ENCODE results near the gene CRX. TPM values are rescaled to one million over a fixed set of nuclear protein-coding genes. Genes with fewer than 3 reads are reported as not detected.
"Not testable (repeated sequence)": the region's sequence is repeated elsewhere in the genome, so short reads cannot be mapped to it uniquely, and the experiment has no call there.

CRX gene
- polyA plus RNA-seq, 1 of the 3 experiments (the other 2 are of a cell fraction): not detected

GRCh38 chr19:47802521-47803043, 19.2 kb upstream of the CRX start:
- H3K27me3 ChIP-seq (ENCODE audit: insufficient read depth): peaks cover 13% of the 10 kb centered on the region
- H3K36me3 ChIP-seq (replicated peaks in 1 of 2; ENCODE audit: control insufficient read depth in 1 of 2, insufficient read depth in 2 of 2, low read length in 1 of 2): no peaks in the 10 kb centered on the region
- no peak overlapping the region for H3K4me3 ChIP-seq (ENCODE audit: low read depth in 2 of 2, low read length in 1 of 2)
- WGBS (ENCODE audit: low lambda C conversion rate): 98% methylated on average over 12 of the region's 25 CpGs
- no peak for DNase-seq
- H3K4me2 ChIP-seq: no peak overlapping the region
- H4K20me1 ChIP-seq (ENCODE audit: insufficient read depth): no peaks in the 10 kb centered on the region
- H3K4me1 ChIP-seq (ENCODE audit: control insufficient read depth in 1 of 2, insufficient read depth in 2 of 2, low read depth in 1 of 2, low read length in 1 of 2): no peaks in the 10 kb centered on the region
- no peak overlapping the region for H3K27ac ChIP-seq (ENCODE audit: low read depth in 2 of 2, low read length in 1 of 2)
- H2AFZ ChIP-seq (ENCODE audit: low read depth): no peak overlapping the region
- H3K9ac ChIP-seq: no peak overlapping the region
- POLR2A ChIA-PET: no interaction called here
- no peaks in the 10 kb centered on the region for H3K79me2 ChIP-seq (ENCODE audit: insufficient read depth)
- TF ChIP-seq TAF1 (IDR thresholded peaks at IDR 0.05; ENCODE audit: borderline replicate concordance, low read depth, low read length): no peak
- TF ChIP-seq IRF3 (IDR thresholded peaks at IDR 0.05; ENCODE audit: low read depth, low read length): no peak
- TF ChIP-seq YY1 (IDR thresholded peaks at IDR 0.05; ENCODE audit: low read depth): no peak
- TF ChIP-seq TCF12 (IDR thresholded peaks at IDR 0.05): no peak
- TF ChIP-seq MEF2A (IDR thresholded peaks at IDR 0.05; ENCODE audit: borderline replicate concordance, low read depth): no peak
- no peak for TF ChIP-seq RXRA (IDR thresholded peaks at IDR 0.05; ENCODE audit: borderline replicate concordance, low read depth)
- no peak for TF ChIP-seq GABPA (IDR thresholded peaks at IDR 0.05; ENCODE audit: low read depth)
- TF ChIP-seq FOSL2 (IDR thresholded peaks at IDR 0.05; ENCODE audit: borderline replicate concordance, low read depth): no peak
- no peak for TF ChIP-seq NFIC (IDR thresholded peaks at IDR 0.05; ENCODE audit: borderline replicate concordance)
- no peak for TF ChIP-seq TEAD4 (IDR thresholded peaks at IDR 0.05; ENCODE audit: borderline replicate concordance, insufficient read depth)
- TF ChIP-seq RAD21 (IDR thresholded peaks at IDR 0.05; ENCODE audit: low read length): no peak
- no peak for TF ChIP-seq PBX3 (IDR thresholded peaks at IDR 0.05)
- TF ChIP-seq RFX5 (IDR thresholded peaks at IDR 0.05; ENCODE audit: low read length): no peak
- no peak for TF ChIP-seq ZBTB33 (IDR thresholded peaks at IDR 0.05; ENCODE audit: borderline replicate concordance, low read depth)
- no peak for TF ChIP-seq REST (IDR thresholded peaks at IDR 0.05; ENCODE audit: low read depth, low read length)
- TF ChIP-seq SIN3A (IDR thresholded peaks at IDR 0.05; ENCODE audit: borderline replicate concordance, low read depth, low read length): no peak
- H3K9me3 ChIP-seq: no peaks in the 10 kb centered on the region
- H3K9me2 ChIP-seq: no peaks in the 10 kb centered on the region
- no peaks in the 10 kb centered on the region for H3F3A ChIP-seq (replicated peaks; ENCODE audit: insufficient read depth)
- CTCF ChIA-PET: no interaction called here

- H3F3A ChIP-seq (replicated peaks; ENCODE audit: insufficient read depth); H3K9ac ChIP-seq; H4K20me1 ChIP-seq (ENCODE audit: insufficient read depth); POLR2A ChIA-PET; H3K27ac ChIP-seq (ENCODE audit: low read depth in 2 of 2, low read length in 1 of 2); H3K4me1 ChIP-seq (ENCODE audit: control insufficient read depth in 1 of 2, insufficient read depth in 2 of 2, low read depth in 1 of 2, low read length in 1 of 2); CTCF ChIA-PET; H3K9me2 ChIP-seq; H3K4me2 ChIP-seq; DNase-seq; H3K9me3 ChIP-seq; H3K79me2 ChIP-seq (ENCODE audit: insufficient read depth); H2AFZ ChIP-seq (ENCODE audit: low read depth); H3K36me3 ChIP-seq (replicated peaks in 1 of 2; ENCODE audit: control insufficient read depth in 1 of 2, insufficient read depth in 2 of 2, low read length in 1 of 2); H3K4me3 ChIP-seq (ENCODE audit: low read depth in 2 of 2, low read length in 1 of 2): not testable (repeated sequence)
- H3K27me3 ChIP-seq (ENCODE audit: insufficient read depth): peaks cover 13% of the 10 kb centered on the region
- 53% methylated on average over 16 of the region's 21 CpGs for WGBS (ENCODE audit: low lambda C conversion rate)
These were observed 18.6 kb upstream of the CRX start for GRCh38 chr19:47803148-47803547.

GRCh38 chr19:47803671-47804070, 18.1 kb upstream of the CRX start:
- H3K4me3 ChIP-seq (ENCODE audit: low read depth in 2 of 2, low read length in 1 of 2); H3K4me2 ChIP-seq; H3K4me1 ChIP-seq (ENCODE audit: control insufficient read depth in 1 of 2, insufficient read depth in 2 of 2, low read depth in 1 of 2, low read length in 1 of 2); H3K9me2 ChIP-seq; H2AFZ ChIP-seq (ENCODE audit: low read depth); H4K20me1 ChIP-seq (ENCODE audit: insufficient read depth); H3K36me3 ChIP-seq (replicated peaks in 1 of 2; ENCODE audit: control insufficient read depth in 1 of 2, insufficient read depth in 2 of 2, low read length in 1 of 2); H3K9ac ChIP-seq; H3F3A ChIP-seq (replicated peaks; ENCODE audit: insufficient read depth); H3K27ac ChIP-seq (ENCODE audit: low read depth in 2 of 2, low read length in 1 of 2); DNase-seq; H3K79me2 ChIP-seq (ENCODE audit: insufficient read depth); CTCF ChIA-PET; H3K9me3 ChIP-seq; POLR2A ChIA-PET: not testable (repeated sequence)
- no CpG with 5 or more reads among the region's 12 CpGs for WGBS (ENCODE audit: low lambda C conversion rate)
- peaks cover 13% of the 10 kb centered on the region for H3K27me3 ChIP-seq (ENCODE audit: insufficient read depth)

All from SK-N-SH (cell line).